Retinal pigment epithelial cell (primary cell): ENCODE data around the gene PIGQ.

Experiments used
- DNase-seq: peaks from one replicate; pipeline ENCODE4 v3.0.0-alpha.2; 2010; ENCODE audit warnings: low read depth
- H3K4me3 ChIP-seq: 2 replicates; pipeline ENCODE4 v1.5.1; 2011; ENCODE audit warnings: mild to moderate bottlenecking, low read length, control low read depth, moderate library complexity
- CTCF ChIP-seq: conservative IDR thresholded peaks from 2 replicates; pipeline ENCODE4 v1.5.1; 2011; ENCODE audit warnings: low read depth, low read length, control low read depth, inconsistent platforms

PIGQ gene

GRCh38 chr16:561957-562938 is 7.5 kb upstream of the PIGQ start:
- no peak for TF ChIP-seq CTCF
- no peak for DNase-seq
- no peak overlapping the region for H3K4me3 ChIP-seq

- H3K4me3 ChIP-seq = no peak overlapping the region
- no peak for DNase-seq
- TF ChIP-seq CTCF = no peak
Measured at GRCh38 chr16:563072-563644, 6.6 kb upstream of the PIGQ start.

GRCh38 chr16:564690-565418 is 4.9 kb upstream of the PIGQ start:
- DNase-seq = no peak
- no peak overlapping the region for H3K4me3 ChIP-seq
- no peak for TF ChIP-seq CTCF

GRCh38 chr16:565419-566330 is 4.1 kb upstream of the PIGQ start:
- DNase-seq = no peak
- TF ChIP-seq CTCF = no peak
- H3K4me3 ChIP-seq = no peak overlapping the region

- DNase-seq = no peak
- H3K4me3 ChIP-seq = no peak within 1 kb of the TSS
- no peak for TF ChIP-seq CTCF
Measured at GRCh38 chr16:566475-567372, 3.0 kb upstream of the PIGQ start, which contains the start of gene NHLRC4. TSS of gene NHLRC4 (plus strand) at chr16:567005. CDS start at chr16:568048, 1,043 bp downstream.
